Ishikawa (cell line): Measurements from ENCODE around the gene TRAK1.
A peak's percentile ranks its signal among the peaks of the same experiment; 100 is the strongest.

Experiments used
- CEBPB ChIP-seq: IDR thresholded peaks from 2 replicates; pipeline ENCODE4 v1.6.1; 2012
- CREB1 ChIP-seq: IDR thresholded peaks from 2 replicates; pipeline ENCODE4 v1.6.1; 2012; ENCODE audit warnings: low read depth
- EGR1 ChIP-seq: IDR thresholded peaks from 2 replicates; pipeline ENCODE4 v1.6.1; 2012
- EP300 ChIP-seq: IDR thresholded peaks from 2 replicates; pipeline ENCODE4 v1.6.1; 2012; ENCODE audit warnings: borderline replicate concordance
- FOXM1 ChIP-seq: IDR thresholded peaks from 2 replicates; pipeline ENCODE4 v1.6.1; 2012; ENCODE audit warnings: low read depth, borderline replicate concordance
- NFIC ChIP-seq: IDR thresholded peaks from 2 replicates; pipeline ENCODE4 v1.6.1; 2012
- RAD21 ChIP-seq: IDR thresholded peaks from 2 replicates; pipeline ENCODE4 v1.6.1; 2012; ENCODE audit warnings: low read depth
- TAF1 ChIP-seq: IDR thresholded peaks from 2 replicates; pipeline ENCODE4 v1.6.1; 2012; ENCODE audit warnings: low read depth, mild to moderate bottlenecking
- TCF12 ChIP-seq: IDR thresholded peaks from 2 replicates; pipeline ENCODE4 v1.6.1; 2012; ENCODE audit warnings: low read depth
- TEAD4 ChIP-seq: IDR thresholded peaks from 2 replicates; pipeline ENCODE4 v1.6.1; 2012
- YY1 ChIP-seq: IDR thresholded peaks from 2 replicates; pipeline ENCODE4 v1.6.1; 2012; ENCODE audit warnings: low read depth
- ZBTB7A ChIP-seq: IDR thresholded peaks from 2 replicates; pipeline ENCODE4 v1.6.1; 2012; ENCODE audit warnings: low read depth
- TF ChIP-seq, protein P1 (sequence below): IDR thresholded peaks from 2 replicates; pipeline ENCODE4 v1.6.1; 2012
- TF ChIP-seq, protein P2 (sequence below): IDR thresholded peaks from 2 replicates; pipeline ENCODE4 v1.6.1; 2012; ENCODE audit warnings: low read depth, mild to moderate bottlenecking
- TF ChIP-seq, protein P3 (sequence below): IDR thresholded peaks from 2 replicates; pipeline ENCODE4 v1.6.1; 2012

Gene TRAK1

DNA sequence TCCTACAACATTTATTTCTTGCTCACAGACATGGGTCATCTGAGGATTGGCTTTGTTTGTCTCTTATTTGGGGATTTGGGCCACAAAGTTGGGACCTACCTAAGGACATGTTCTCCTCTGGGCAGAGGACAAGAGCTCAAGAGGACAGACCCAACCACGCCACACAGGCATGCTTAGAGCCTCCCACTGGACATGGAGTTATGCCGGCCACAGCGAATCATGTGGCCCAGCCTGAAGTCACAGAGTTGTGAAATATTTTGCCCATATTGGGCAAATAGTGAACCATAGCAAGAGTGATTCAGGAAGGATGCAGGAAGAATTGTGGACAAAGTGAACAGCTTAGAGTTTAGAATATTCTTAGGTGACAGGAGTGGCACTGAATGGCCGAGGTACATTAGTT, 9.9 kb downstream of the TRAK1 start:
- TF ChIP-seq TAF1 (no peak), TCF12 (no peak), ZBTB7A (no peak), CEBPB (peak; percentile 91), EGR1 (no peak), YY1 (no peak), CREB1 (no peak)
- TF ChIP-seq, protein P1, sequence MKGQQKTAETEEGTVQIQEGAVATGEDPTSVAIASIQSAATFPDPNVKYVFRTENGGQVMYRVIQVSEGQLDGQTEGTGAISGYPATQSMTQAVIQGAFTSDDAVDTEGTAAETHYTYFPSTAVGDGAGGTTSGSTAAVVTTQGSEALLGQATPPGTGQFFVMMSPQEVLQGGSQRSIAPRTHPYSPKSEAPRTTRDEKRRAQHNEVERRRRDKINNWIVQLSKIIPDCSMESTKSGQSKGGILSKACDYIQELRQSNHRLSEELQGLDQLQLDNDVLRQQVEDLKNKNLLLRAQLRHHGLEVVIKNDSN = no peak

DNA sequence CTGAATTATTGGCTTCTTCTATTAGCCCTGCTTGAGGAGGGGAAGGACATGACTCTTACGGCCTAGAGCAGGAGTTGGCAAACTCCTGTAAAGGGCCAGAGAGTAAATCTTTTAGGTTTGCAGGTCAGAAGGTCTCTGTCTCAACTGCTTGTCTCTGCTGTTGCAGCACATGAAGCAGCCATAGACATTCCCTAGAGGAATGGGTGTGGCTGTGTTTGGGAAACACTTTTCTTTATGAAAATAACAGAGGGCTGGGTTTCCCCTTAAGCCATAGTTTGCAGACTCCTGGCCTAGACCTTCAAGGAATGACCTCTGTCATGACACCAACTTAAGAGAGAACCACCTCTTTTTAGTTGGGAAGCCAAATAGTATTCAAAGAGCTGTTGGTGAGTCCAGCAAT, 10.3 kb downstream of the TRAK1 start:
- TF ChIP-seq ZBTB7A (no peak), CEBPB (no peak), YY1 (no peak), FOXM1 (no peak), EP300 (no peak), EGR1 (no peak), TAF1 (no peak)
- TF ChIP-seq, protein P2, sequence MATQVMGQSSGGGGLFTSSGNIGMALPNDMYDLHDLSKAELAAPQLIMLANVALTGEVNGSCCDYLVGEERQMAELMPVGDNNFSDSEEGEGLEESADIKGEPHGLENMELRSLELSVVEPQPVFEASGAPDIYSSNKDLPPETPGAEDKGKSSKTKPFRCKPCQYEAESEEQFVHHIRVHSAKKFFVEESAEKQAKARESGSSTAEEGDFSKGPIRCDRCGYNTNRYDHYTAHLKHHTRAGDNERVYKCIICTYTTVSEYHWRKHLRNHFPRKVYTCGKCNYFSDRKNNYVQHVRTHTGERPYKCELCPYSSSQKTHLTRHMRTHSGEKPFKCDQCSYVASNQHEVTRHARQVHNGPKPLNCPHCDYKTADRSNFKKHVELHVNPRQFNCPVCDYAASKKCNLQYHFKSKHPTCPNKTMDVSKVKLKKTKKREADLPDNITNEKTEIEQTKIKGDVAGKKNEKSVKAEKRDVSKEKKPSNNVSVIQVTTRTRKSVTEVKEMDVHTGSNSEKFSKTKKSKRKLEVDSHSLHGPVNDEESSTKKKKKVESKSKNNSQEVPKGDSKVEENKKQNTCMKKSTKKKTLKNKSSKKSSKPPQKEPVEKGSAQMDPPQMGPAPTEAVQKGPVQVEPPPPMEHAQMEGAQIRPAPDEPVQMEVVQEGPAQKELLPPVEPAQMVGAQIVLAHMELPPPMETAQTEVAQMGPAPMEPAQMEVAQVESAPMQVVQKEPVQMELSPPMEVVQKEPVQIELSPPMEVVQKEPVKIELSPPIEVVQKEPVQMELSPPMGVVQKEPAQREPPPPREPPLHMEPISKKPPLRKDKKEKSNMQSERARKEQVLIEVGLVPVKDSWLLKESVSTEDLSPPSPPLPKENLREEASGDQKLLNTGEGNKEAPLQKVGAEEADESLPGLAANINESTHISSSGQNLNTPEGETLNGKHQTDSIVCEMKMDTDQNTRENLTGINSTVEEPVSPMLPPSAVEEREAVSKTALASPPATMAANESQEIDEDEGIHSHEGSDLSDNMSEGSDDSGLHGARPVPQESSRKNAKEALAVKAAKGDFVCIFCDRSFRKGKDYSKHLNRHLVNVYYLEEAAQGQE = no peak

DNA sequence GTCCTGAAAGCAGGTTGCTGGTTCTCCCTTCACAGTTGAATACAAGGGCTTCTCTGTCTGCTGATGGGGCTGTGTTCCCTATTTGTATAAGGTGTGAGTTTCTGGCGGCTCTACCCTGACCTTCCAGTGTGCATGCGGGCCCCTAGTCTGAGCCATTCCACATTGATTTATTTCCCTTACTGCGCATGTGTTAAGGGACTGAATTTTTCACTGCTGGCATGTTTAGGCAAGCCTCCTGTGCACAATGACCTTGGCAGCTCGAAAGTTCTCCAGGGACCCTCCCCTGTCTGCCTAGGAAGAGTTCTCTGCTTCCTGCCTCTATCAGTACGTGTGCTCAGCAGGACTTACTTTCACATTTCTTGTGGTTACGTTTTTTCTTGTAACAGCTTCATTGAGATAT, 11.4 kb downstream of the TRAK1 start:
- TF ChIP-seq, protein P1 = no peak
- TF ChIP-seq TEAD4 = no peak
- TF ChIP-seq RAD21 = no peak
- TF ChIP-seq, protein P3, sequence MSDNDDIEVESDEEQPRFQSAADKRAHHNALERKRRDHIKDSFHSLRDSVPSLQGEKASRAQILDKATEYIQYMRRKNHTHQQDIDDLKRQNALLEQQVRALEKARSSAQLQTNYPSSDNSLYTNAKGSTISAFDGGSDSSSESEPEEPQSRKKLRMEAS = no peak
- TF ChIP-seq CEBPB = no peak
- TF ChIP-seq FOXM1 = no peak
- no peak for TF ChIP-seq TAF1
- no peak for TF ChIP-seq EGR1
- TF ChIP-seq, protein P2 = no peak
- TF ChIP-seq EP300 = no peak
- no peak for TF ChIP-seq YY1
- TF ChIP-seq ZBTB7A = no peak
- TF ChIP-seq TCF12 = no peak
- no peak for TF ChIP-seq NFIC
- no peak for TF ChIP-seq CREB1

DNA sequence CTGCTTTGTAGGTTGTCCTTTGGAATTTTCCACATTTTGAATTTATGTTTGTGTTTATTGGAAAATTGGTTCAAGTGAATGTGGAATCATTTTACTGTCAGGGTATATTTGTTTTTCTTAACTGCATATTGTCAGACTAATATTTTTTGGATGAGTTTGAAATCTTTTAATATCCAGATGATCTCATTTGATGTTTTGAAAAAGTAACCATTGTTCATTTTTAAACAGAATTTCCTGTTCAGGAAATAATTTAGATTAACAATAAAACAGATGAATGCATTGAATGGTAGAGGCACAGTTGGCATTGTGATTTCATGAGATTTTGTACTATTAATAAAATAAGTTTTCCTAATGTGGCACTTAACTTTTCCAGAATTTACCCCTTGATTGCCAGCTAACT, 15.5 kb downstream of the TRAK1 start:
- TF ChIP-seq, protein P2 = no peak
- TF ChIP-seq TEAD4 = no peak
- TF ChIP-seq YY1 = no peak
- no peak for TF ChIP-seq CREB1
- TF ChIP-seq RAD21 = no peak
- TF ChIP-seq EP300 = no peak
- no peak for TF ChIP-seq FOXM1
- TF ChIP-seq, protein P1 = no peak
- TF ChIP-seq CEBPB = no peak
- TF ChIP-seq EGR1 = no peak
- TF ChIP-seq ZBTB7A = no peak
- TF ChIP-seq TAF1 = no peak
- TF ChIP-seq, protein P3 = no peak
- no peak for TF ChIP-seq NFIC
